Neural cell (in vitro differentiated cells): ENCODE measurements around the gene PODXL2. TPM values are rescaled to one million over a fixed set of nuclear protein-coding genes. Genes with fewer than 3 reads are reported as not detected.

Experiments used
- H2AFZ ChIP-seq: fragments of 200-600, 300-800 bp; sonication (generic), shearing (Covaris generic); 2 replicates; pipeline ENCODE4 v1.6.0; 2014; ENCODE audit warnings: low read depth, mild to moderate bottlenecking, antibody characterized with exemption, low read length, moderate library complexity
- H3F3A ChIP-seq: fragments of 200-600 bp; shearing (Covaris generic); 2 replicates; pipeline ENCODE4 v1.6.1; 2016; ENCODE audit warnings: mild to moderate bottlenecking, moderate library complexity, mixed read lengths, antibody characterized with exemption, low read length; ENCODE audit not compliant: insufficient read depth, poor library complexity, severe bottlenecking
- H3K27ac ChIP-seq: fragments of 200-600, 300-800 bp; sonication (generic), shearing (Covaris generic); 2 replicates; pipeline ENCODE4 v1.5.1; 2014; ENCODE audit warnings: mild to moderate bottlenecking, low read length, moderate library complexity
- H3K27me3 ChIP-seq: fragments of 300-800, 200-600 bp; sonication (generic), shearing (Covaris generic); 2 replicates; pipeline ENCODE4 v1.6.0; 2014; ENCODE audit warnings: mild to moderate bottlenecking, low read depth, low read length, moderate library complexity; ENCODE audit not compliant: insufficient read depth
- H3K36me3 ChIP-seq: fragments of 300-800, 200-600 bp; sonication (generic), shearing (Covaris generic); 2 replicates; pipeline ENCODE4 v1.5.1; 2014; ENCODE audit warnings: mild to moderate bottlenecking, antibody characterized with exemption, low read length, moderate library complexity; ENCODE audit not compliant: insufficient read depth
- H3K4me2 ChIP-seq: fragments of 300-800, 200-600 bp; sonication (generic), shearing (Covaris generic); 2 replicates; pipeline ENCODE4 v1.6.0; 2014; ENCODE audit warnings: mild to moderate bottlenecking, low read length
- H3K4me3 ChIP-seq: fragments of 300-800, 200-600 bp; sonication (generic), shearing (Covaris generic); 2 replicates; pipeline ENCODE4 v1.5.1; 2014; ENCODE audit warnings: mild to moderate bottlenecking, low read length, moderate library complexity
- H3K79me2 ChIP-seq: fragments of 200-600 bp; shearing (Covaris generic); replicated peaks from 2 replicates; pipeline ENCODE4 v1.6.0; 2014; ENCODE audit warnings: mild to moderate bottlenecking, low read length, moderate library complexity; ENCODE audit not compliant: insufficient read depth
- H3K9ac ChIP-seq: fragments of 300-800, 200-600 bp; sonication (generic), shearing (Covaris generic); 2 replicates; pipeline ENCODE4 v1.6.1; 2016; ENCODE audit warnings: mild to moderate bottlenecking, low read length, mixed read lengths
- H3K9me2 ChIP-seq: fragments of 200-600 bp; shearing (Covaris generic); 2 replicates; pipeline ENCODE4 v1.6.1; 2016; ENCODE audit warnings: mild to moderate bottlenecking, low read length, mixed read lengths; ENCODE audit not compliant: insufficient read depth
- H3K9me3 ChIP-seq: fragments of 200-600, 300-800 bp; sonication (generic), shearing (Covaris generic); 2 replicates; pipeline ENCODE4 v1.6.1; 2016; ENCODE audit warnings: mild to moderate bottlenecking, mixed run types, low read length, moderate library complexity, mixed read lengths
- H4K20me1 ChIP-seq: fragments of 200-600 bp; shearing (Covaris generic); 2 replicates; pipeline ENCODE4 v1.6.1; 2016; ENCODE audit warnings: mild to moderate bottlenecking, mixed run types; ENCODE audit not compliant: insufficient read depth
- CTCF ChIP-seq: fragments of 450-650 bp; IDR thresholded peaks from 2 replicates; pipeline ENCODE4 v1.5.1; 2014; ENCODE audit warnings: antibody characterized with exemption, mild to moderate bottlenecking, moderate library complexity; ENCODE audit not compliant: poor library complexity, severe bottlenecking
- EP300 ChIP-seq: fragments of 450-650 bp; conservative IDR thresholded peaks from 2 replicates; pipeline ENCODE4 v1.6.1; 2014; ENCODE audit warnings: antibody characterized with exemption, mild to moderate bottlenecking, moderate library complexity; ENCODE audit not compliant: poor library complexity, severe bottlenecking
- EZH2 ChIP-seq: fragments of 200-600, 300-800 bp; shearing (Covaris generic), sonication (generic); IDR thresholded peaks from 2 replicates; pipeline ENCODE4 v1.6.1; 2014; ENCODE audit warnings: antibody characterized with exemption, low read length, borderline replicate concordance, mild to moderate bottlenecking; ENCODE audit not compliant: insufficient read depth, poor library complexity, severe bottlenecking
- MXI1 ChIP-seq: fragments of 450-650 bp; conservative IDR thresholded peaks from 2 replicates; pipeline ENCODE4 v1.6.1; 2014; ENCODE audit warnings: antibody characterized with exemption, mild to moderate bottlenecking; ENCODE audit not compliant: poor library complexity, severe bottlenecking
- POLR2AphosphoS5 ChIP-seq: IDR thresholded peaks from 2 replicates; pipeline ENCODE4 v1.6.1; 2012
- RAD21 ChIP-seq: fragments of 450-650 bp; conservative IDR thresholded peaks from 2 replicates; pipeline ENCODE4 v1.6.1; 2014; ENCODE audit warnings: antibody characterized with exemption, mild to moderate bottlenecking, moderate library complexity
- REST ChIP-seq: IDR thresholded peaks from 2 replicates; pipeline ENCODE4 v1.6.1; 2012; ENCODE audit warnings: borderline replicate concordance
- SMC3 ChIP-seq: fragments of 450-650 bp; conservative IDR thresholded peaks from 2 replicates; pipeline ENCODE4 v1.6.1; 2014; ENCODE audit warnings: antibody characterized with exemption, mild to moderate bottlenecking, moderate library complexity; ENCODE audit not compliant: poor library complexity
- TAF1 ChIP-seq: IDR thresholded peaks from 2 replicates; pipeline ENCODE4 v1.6.1; 2012; ENCODE audit warnings: low read depth
- polyA plus RNA-seq: library from polyadenylated mRNA; depleted of rRNA; stranded (reverse); fragments of >200 nt; gene quantifications from 2 replicates; pipeline ENCODE4 v1.2.3, GENCODE V29; 2014

PODXL2 gene
- polyA plus RNA-seq, 1 donor from 2014 or later, result 266 TPM

GRCh38 chr3:127694467-127695215, 65.7 kb downstream of the PODXL2 start:
- H3K9me2 ChIP-seq, result no peaks in the 10 kb centered on the region
- no peak overlapping the region for H3K9ac ChIP-seq
- no peak for TF ChIP-seq CTCF
- no peak for TF ChIP-seq EP300
- TF ChIP-seq POLR2AphosphoS5, result no peak
- TF ChIP-seq REST, result no peak
- no peak for TF ChIP-seq RAD21
- TF ChIP-seq EZH2, result no peak
- no peak for TF ChIP-seq SMC3
- no peak for TF ChIP-seq TAF1
- TF ChIP-seq MXI1, result no peak
- no peaks in the 10 kb centered on the region for H3F3A ChIP-seq
- H2AFZ ChIP-seq, result no peak overlapping the region
- no peaks in the 10 kb centered on the region for H4K20me1 ChIP-seq
- H3K27me3 ChIP-seq, result no peaks in the 10 kb centered on the region
- no peaks in the 10 kb centered on the region for H3K9me3 ChIP-seq
- H3K79me2 ChIP-seq, result no peaks in the 10 kb centered on the region
- no peak overlapping the region for H3K4me3 ChIP-seq
- H3K27ac ChIP-seq, result no peak overlapping the region
- H3K36me3 ChIP-seq, result no peaks in the 10 kb centered on the region
- no peak overlapping the region for H3K4me2 ChIP-seq

GRCh38 chr3:127697551-127698240, 68.7 kb downstream of the PODXL2 start:
- H3K9me3 ChIP-seq, result no peaks in the 10 kb centered on the region
- no peak overlapping the region for H2AFZ ChIP-seq
- no peaks in the 10 kb centered on the region for H4K20me1 ChIP-seq
- no peak overlapping the region for H3K9ac ChIP-seq
- H3K36me3 ChIP-seq, result no peaks in the 10 kb centered on the region
- H3K27ac ChIP-seq, result no peak overlapping the region
- H3K9me2 ChIP-seq, result no peaks in the 10 kb centered on the region
- H3K27me3 ChIP-seq, result no peaks in the 10 kb centered on the region
- H3K4me2 ChIP-seq, result no peak overlapping the region
- no peaks in the 10 kb centered on the region for H3K79me2 ChIP-seq
- TF ChIP-seq RAD21 (no peak), TAF1 (no peak), MXI1 (no peak), EP300 (no peak), SMC3 (no peak), POLR2AphosphoS5 (no peak), EZH2 (no peak), CTCF (no peak), REST (no peak)
- no peaks in the 10 kb centered on the region for H3F3A ChIP-seq
- H3K4me3 ChIP-seq, result no peak overlapping the region
